Panc1 (cell line): ENCODE measurements around the gene CCL15.

Experiments
- CTCF ChIP-seq: fragments of 450-650 bp; IDR thresholded peaks from 2 replicates; pipeline ENCODE4 v1.5.1; 2017; ENCODE audit warnings: mild to moderate bottlenecking
- POLR2AphosphoS5 ChIP-seq: IDR thresholded peaks from 2 replicates; pipeline ENCODE4 v1.6.1; 2012; ENCODE audit warnings: mild to moderate bottlenecking, low read depth, low read length, moderate library complexity
- SIN3A ChIP-seq: IDR thresholded peaks from 2 replicates; pipeline ENCODE4 v1.6.1; 2012; ENCODE audit warnings: low read depth, mild to moderate bottlenecking, low read length, moderate library complexity, borderline replicate concordance; ENCODE audit not compliant: insufficient read depth
- TCF7L2 ChIP-seq: IDR thresholded peaks from 2 replicates; pipeline ENCODE4 v1.6.1; 2011; ENCODE audit warnings: mild to moderate bottlenecking, low read depth, low read length, inconsistent platforms
- TF ChIP-seq, protein P1 (sequence below), 2 experiments: IDR thresholded peaks; 2 replicates each; pipeline ENCODE4 v1.6.1; 2011 to 2012; ENCODE audit warnings: low read depth in 2 of 2, control low read depth in 1 of 2, low read length in 1 of 2, mild to moderate bottlenecking in 1 of 2, moderate library complexity in 1 of 2; ENCODE audit not compliant: insufficient read depth in 1 of 2

- TF ChIP-seq POLR2AphosphoS5 (no peak), CTCF (no peak), TCF7L2 (no peak), SIN3A (no peak)
- TF ChIP-seq, protein P1, sequence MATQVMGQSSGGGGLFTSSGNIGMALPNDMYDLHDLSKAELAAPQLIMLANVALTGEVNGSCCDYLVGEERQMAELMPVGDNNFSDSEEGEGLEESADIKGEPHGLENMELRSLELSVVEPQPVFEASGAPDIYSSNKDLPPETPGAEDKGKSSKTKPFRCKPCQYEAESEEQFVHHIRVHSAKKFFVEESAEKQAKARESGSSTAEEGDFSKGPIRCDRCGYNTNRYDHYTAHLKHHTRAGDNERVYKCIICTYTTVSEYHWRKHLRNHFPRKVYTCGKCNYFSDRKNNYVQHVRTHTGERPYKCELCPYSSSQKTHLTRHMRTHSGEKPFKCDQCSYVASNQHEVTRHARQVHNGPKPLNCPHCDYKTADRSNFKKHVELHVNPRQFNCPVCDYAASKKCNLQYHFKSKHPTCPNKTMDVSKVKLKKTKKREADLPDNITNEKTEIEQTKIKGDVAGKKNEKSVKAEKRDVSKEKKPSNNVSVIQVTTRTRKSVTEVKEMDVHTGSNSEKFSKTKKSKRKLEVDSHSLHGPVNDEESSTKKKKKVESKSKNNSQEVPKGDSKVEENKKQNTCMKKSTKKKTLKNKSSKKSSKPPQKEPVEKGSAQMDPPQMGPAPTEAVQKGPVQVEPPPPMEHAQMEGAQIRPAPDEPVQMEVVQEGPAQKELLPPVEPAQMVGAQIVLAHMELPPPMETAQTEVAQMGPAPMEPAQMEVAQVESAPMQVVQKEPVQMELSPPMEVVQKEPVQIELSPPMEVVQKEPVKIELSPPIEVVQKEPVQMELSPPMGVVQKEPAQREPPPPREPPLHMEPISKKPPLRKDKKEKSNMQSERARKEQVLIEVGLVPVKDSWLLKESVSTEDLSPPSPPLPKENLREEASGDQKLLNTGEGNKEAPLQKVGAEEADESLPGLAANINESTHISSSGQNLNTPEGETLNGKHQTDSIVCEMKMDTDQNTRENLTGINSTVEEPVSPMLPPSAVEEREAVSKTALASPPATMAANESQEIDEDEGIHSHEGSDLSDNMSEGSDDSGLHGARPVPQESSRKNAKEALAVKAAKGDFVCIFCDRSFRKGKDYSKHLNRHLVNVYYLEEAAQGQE (IDR thresholded peaks at IDR 0.05; ENCODE audit: insufficient read depth in 1 of 2, low read depth in 2 of 2, low read length in 1 of 2), result no peak
These were observed 53.3 kb downstream of the CCL15 start for GRCh38 chr17:35948092-35948491.
